Thyroid gland (tissue), 4 donors: ENCODE data around the gene GCA. TPM values are rescaled to one million over a fixed set of nuclear protein-coding genes. Genes with fewer than 3 reads are reported as not detected.

ENCODE experiments used
- DNase-seq, 2 donors: peaks; one replicate each; pipeline ENCODE4 v3.0.0-alpha.2; 2019
- H3K27ac ChIP-seq, 3 donors: fragments of 200-600 bp; sonication (generic); 1 replicate in 2 of 3; 2 replicates in 1 of 3; pipeline ENCODE4 v1.5.1; 2016 to 2019; ENCODE audit warnings: mild to moderate bottlenecking in 1 of 3, moderate library complexity in 1 of 3
- H3K27me3 ChIP-seq: fragments of 200-600 bp; sonication (generic); one replicate; pipeline ENCODE4 v1.5.1; 2019
- H3K36me3 ChIP-seq, 2 donors: fragments of 200-600 bp; sonication (generic); one replicate each; pipeline ENCODE4 v1.5.1; 2016 to 2019
- H3K4me1 ChIP-seq, 2 donors: fragments of 200-600 bp; sonication (generic); one replicate each; pipeline ENCODE4 v1.5.1; 2017 to 2019
- H3K4me3 ChIP-seq, 3 donors: fragments of 200-600 bp; sonication (generic); replicated peaks in 1 of 3; 1 replicate in 2 of 3; 2 replicates in 1 of 3; pipeline ENCODE4 v1.5.1; 2016; ENCODE audit warnings: mild to moderate bottlenecking in 1 of 3
- H3K9me3 ChIP-seq: fragments of 200-600 bp; sonication (generic); one replicate; pipeline ENCODE4 v1.5.1; 2017
- POLR2A ChIP-seq, 2 donors: fragments of 450-650 bp; IDR thresholded peaks; one replicate each; pipeline ENCODE4 v1.6.1; 2017; ENCODE audit warnings: antibody characterized with exemption in 2 of 2, mild to moderate bottlenecking in 2 of 2, moderate library complexity in 1 of 2
- WGBS, 2 donors: methylation state at CpG; one replicate each; pipeline ENCODE4 v1.1.5; 2017; 5-methylcytosine and 5-hydroxymethylcytosine counted together
- intact Hi-C: fragments of 100-400 bp; cut with DNase I; formaldehyde crosslinking; loops from one replicate; pipeline ENCODE4 v1.15.1; 2023
- total RNA-seq, 4 donors: library from RNA; depleted of rRNA; stranded (reverse); fragments of >200 nt; gene quantifications; one replicate each; pipeline ENCODE4 v1.2.3, GENCODE V29; 2016
- TF ChIP-seq, protein P1 (sequence below), 6 experiments: fragments of 200-600 bp in 3 of 6; fragments of 450-650 bp in 3 of 6; sonication (generic) in 3 of 6; IDR thresholded peaks; one replicate each; pipeline ENCODE4 v1.5.1; 2016 to 2019; ENCODE audit warnings: antibody characterized with exemption in 6 of 6, mild to moderate bottlenecking in 2 of 6, inconsistent platforms in 1 of 6, moderate library complexity in 1 of 6

Gene GCA
- total RNA-seq, 4 donors from 2014 or later: 15.7 to 36.8 (median 31.6) TPM

DNA sequence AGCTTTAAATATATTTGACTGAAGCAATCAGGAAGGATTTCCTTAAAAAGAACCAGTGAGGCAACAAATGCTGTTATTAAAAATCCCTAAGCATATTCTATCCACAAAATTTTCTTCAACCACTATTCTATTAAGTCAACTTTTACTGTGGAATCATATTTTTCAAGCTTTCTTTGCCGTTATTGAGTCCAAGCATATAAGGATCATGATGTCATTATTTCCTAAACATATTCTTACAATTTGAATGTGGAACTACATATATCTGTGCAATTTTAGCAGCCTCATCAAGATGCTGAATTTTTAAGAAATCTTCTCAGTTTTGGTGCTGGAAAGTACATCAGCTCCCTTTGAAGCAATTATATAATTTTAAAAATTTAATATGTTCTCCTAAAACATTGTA is 31.1 kb upstream of the GCA start:
- Histone ChIP-seq H3K4me3 (no peak overlapping the region), H3K27me3 (no peaks in the 10 kb centered on the region), H3K4me1 (peaks cover 9 to 10% of the 10 kb centered on the region in 2 donors), H3K27ac (no peak overlapping the region), H3K36me3 (no peaks in the 10 kb centered on the region), H3K9me3 (no peaks in the 10 kb centered on the region)
- WGBS, 2 donors: 93 to 95% methylated on average over 1 of the region's 1 CpG
- intact Hi-C loops: no loop called here
- no peak for DNase-seq
- TF ChIP-seq, protein P1, sequence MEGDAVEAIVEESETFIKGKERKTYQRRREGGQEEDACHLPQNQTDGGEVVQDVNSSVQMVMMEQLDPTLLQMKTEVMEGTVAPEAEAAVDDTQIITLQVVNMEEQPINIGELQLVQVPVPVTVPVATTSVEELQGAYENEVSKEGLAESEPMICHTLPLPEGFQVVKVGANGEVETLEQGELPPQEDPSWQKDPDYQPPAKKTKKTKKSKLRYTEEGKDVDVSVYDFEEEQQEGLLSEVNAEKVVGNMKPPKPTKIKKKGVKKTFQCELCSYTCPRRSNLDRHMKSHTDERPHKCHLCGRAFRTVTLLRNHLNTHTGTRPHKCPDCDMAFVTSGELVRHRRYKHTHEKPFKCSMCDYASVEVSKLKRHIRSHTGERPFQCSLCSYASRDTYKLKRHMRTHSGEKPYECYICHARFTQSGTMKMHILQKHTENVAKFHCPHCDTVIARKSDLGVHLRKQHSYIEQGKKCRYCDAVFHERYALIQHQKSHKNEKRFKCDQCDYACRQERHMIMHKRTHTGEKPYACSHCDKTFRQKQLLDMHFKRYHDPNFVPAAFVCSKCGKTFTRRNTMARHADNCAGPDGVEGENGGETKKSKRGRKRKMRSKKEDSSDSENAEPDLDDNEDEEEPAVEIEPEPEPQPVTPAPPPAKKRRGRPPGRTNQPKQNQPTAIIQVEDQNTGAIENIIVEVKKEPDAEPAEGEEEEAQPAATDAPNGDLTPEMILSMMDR (IDR thresholded peaks at IDR 0.05): no peak
- no peak for TF ChIP-seq POLR2A (IDR thresholded peaks at IDR 0.05)

DNA sequence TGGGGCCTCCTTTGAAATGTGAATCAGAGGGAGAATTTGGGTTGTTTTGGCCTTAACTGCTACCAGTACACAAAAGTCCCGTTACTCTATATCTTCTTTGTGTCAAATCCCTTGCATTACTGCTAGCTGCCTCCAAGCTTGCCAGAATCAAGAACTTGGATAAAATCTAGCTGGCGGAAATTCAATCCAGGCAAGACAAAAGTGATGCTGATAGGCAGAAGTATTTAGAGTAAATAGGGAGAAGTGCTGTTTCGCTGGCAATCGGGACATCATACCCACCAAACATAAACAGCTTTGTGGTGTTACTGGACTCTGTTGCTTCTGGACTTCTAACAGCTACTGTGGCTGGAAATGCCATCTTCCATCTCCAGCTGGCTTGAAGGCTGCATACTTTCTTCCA is 28.0 kb upstream of the GCA start:
- 91 to 96% methylated on average over 4 of the region's 4 CpGs for WGBS, 2 donors

DNA sequence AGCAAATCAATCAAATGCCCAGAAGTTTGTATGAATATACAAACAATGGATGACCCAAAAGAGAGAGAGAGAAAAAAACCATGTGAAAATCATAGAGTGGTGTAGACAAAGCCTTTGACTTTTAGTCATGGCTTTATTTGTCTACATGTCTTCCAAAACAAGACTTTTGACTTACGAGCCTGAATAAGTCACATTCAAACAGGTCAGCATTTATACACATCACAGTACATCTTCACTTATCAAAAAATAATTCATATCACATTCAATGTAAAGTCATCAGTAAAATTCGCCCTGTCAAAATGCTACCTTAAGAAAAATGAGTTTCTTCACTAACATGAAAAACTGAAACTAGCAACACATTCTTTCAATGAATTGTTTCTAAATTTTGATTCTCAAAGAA is 27.3 kb upstream of the GCA start:
- H3K4me3 ChIP-seq: no peak overlapping the region
- no peaks in the 10 kb centered on the region for H3K27me3 ChIP-seq
- H3K36me3 ChIP-seq: no peaks in the 10 kb centered on the region
- WGBS, 2 donors: 90 to 92% methylated on average over 2 of the region's 2 CpGs
- intact Hi-C loops: no loop called here
- no peaks in the 10 kb centered on the region for H3K9me3 ChIP-seq
- TF ChIP-seq, protein P1 (IDR thresholded peaks at IDR 0.05): no peak
- no peak for TF ChIP-seq POLR2A (IDR thresholded peaks at IDR 0.05)
- H3K4me1 ChIP-seq: peaks cover 23 to 25% of the 10 kb centered on the region in 2 donors
- H3K27ac ChIP-seq: no peak overlapping the region
- no peak for DNase-seq

More for the DNA sequence above, 28.0 kb upstream of the GCA start:
- H3K4me1 ChIP-seq: peaks cover 21 to 23% of the 10 kb centered on the region in 2 donors
- H3K4me3 ChIP-seq: no peak overlapping the region
- no peaks in the 10 kb centered on the region for H3K36me3 ChIP-seq
- intact Hi-C loops: no loop called here
- no peak for DNase-seq
- no peak for TF ChIP-seq POLR2A (IDR thresholded peaks at IDR 0.05)
- TF ChIP-seq, protein P1 (IDR thresholded peaks at IDR 0.05): no peak
- H3K9me3 ChIP-seq: no peaks in the 10 kb centered on the region
- no peak overlapping the region for H3K27ac ChIP-seq
- no peaks in the 10 kb centered on the region for H3K27me3 ChIP-seq

DNA sequence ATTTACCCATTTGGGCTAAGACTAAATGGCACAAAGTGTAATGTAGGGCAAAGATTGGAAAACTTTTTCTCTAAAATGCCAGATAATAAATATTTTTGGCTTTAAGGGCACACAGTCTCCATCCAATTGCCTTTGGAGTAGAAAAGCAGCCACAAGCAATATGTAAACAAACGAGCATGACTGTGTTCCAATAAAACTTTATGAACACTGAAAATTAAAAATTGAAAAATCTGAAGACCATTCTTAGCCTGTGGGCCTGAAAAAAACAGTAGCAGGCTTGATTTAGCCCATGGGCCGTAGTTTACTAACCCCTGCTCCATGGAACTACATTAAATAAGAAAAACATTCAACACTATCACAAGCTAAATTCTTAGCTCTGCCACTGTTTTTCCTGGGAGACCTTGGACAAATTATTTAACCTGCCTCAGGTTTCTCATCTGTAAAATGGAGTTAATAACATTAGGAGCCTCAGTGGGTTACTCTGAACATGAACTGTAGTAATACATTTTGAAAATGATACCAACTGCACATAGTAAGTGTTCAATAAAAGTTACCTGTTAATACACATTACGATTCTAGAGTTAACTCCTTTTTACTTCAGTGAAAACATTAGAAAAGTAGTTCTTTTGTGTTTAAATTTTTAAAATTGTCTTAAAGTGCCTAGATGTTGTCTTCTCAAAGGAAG is 26.7 kb upstream of the GCA start:
- WGBS, 2 donors: 83 to 88% methylated on average over 3 of the region's 3 CpGs
- H3K4me3 ChIP-seq: peak overlapping the region in 2 of 3 donors; percentile 51 to 58
- H3K4me1 ChIP-seq: peaks cover 23 to 25% of the 10 kb centered on the region in 2 donors
- no peaks in the 10 kb centered on the region for H3K36me3 ChIP-seq
- H3K27ac ChIP-seq: peak overlapping the region in 1 of 3 donors; percentile 95
- TF ChIP-seq POLR2A (IDR thresholded peaks at IDR 0.05): no peak
- TF ChIP-seq, protein P1 (IDR thresholded peaks at IDR 0.05): no peak
- no peak for DNase-seq
- H3K27me3 ChIP-seq: no peaks in the 10 kb centered on the region
- intact Hi-C loops: no loop called here
- no peaks in the 10 kb centered on the region for H3K9me3 ChIP-seq

DNA sequence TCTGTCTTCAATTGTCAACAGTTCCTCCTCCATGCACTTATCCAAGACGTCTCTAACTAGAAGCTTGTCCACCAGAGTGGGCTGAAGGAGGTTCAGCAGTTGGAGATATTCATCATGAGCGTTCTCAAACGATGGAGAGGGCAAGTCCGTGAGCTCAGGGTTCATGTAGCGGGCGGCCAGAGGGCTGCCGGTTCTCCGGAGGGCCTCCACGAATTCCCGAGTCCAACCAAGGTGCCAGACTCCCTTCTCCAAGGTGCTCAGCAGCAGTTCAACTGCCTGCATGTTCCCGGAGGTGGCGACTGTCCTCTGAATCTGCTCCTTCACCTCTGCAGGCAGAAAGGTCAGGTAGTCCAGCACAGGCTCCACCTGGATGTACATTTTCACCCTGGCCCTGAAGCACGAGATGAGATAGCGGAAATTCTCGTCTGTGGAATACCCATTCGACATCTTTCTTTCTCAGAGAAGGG is 26.0 kb upstream of the GCA start:
- Histone ChIP-seq H3K27me3 (no peaks in the 10 kb centered on the region), H3K9me3 (no peaks in the 10 kb centered on the region), H3K4me3 (peak overlapping the region; percentile 51 to 93 (median 58)), H3K4me1 (peaks cover 23 to 25% of the 10 kb centered on the region in 2 donors), H3K27ac (peak overlapping the region; percentile 89 to 95 (median 94)), H3K36me3 (no peaks in the 10 kb centered on the region)
- peak; percentile 42 to 45 for DNase-seq
- intact Hi-C loops: no loop called here
- TF ChIP-seq, protein P1 (IDR thresholded peaks at IDR 0.05): no peak
- no peak for TF ChIP-seq POLR2A (IDR thresholded peaks at IDR 0.05)
- 8% methylated on average over 12 to 16 of the region's 16 CpGs for WGBS, 2 donors
